ENCODE data around the gene PTEN. TPM values are rescaled to one million over a fixed set of nuclear protein-coding genes. Genes with fewer than 3 reads are reported as not detected.

Gene PTEN
- total and polyA plus RNA-seq, 2 donors (not counting 3 experiments of a cell fraction or from before 2014, with no cell fraction given): 8.0 to 76.9 TPM

GRCh38 chr10:87935290-87936141 lies 72.1 kb downstream of the PTEN start:
- dilution Hi-C loops (cut with MboI; ENCODE audit: extremely low pct_ligation_motif_present, low sequenced_read_pairs): no loop called here

GRCh38 chr10:87940210-87940609 lies 76.8 kb downstream of the PTEN start:
- no peak overlapping the region for H3K4me3 ChIP-seq (replicated peaks in 1 of 3; ENCODE audit: insufficient read depth in 1 of 3, low read depth in 1 of 3, low read length in 3 of 3)
- no peaks in the 10 kb centered on the region for H4K20me1 ChIP-seq (replicated peaks; ENCODE audit: control insufficient read depth, extremely low read depth, insufficient read depth, low read length)
- peaks cover 0 to 5% of the 10 kb centered on the region in 2 experiments for H3K36me3 ChIP-seq (ENCODE audit: control insufficient read depth in 2 of 2, extremely low read depth in 1 of 2, insufficient read depth in 2 of 2, low read length in 2 of 2)
- DNase-seq (ENCODE audit: low read depth, low spot score): no peak
- H3K27me3 ChIP-seq (ENCODE audit: control insufficient read depth in 2 of 2, insufficient read depth in 2 of 2, low read length in 2 of 2): no peaks in the 10 kb centered on the region
- ChIA-PET CTCF (interaction anchor here (1.0 to 1.2 kb wide), 2 partner anchors 26 to 449 kb away, joined by 3 to 4 read pairs; no protein-coding TSS in a partner anchor), POLR2A (no interaction called here)
- dilution Hi-C loops (cut with MboI; ENCODE audit: extremely low pct_ligation_motif_present, low sequenced_read_pairs) (no loop called here), intact Hi-C loops (cut with micrococcal nuclease) (no loop called here)
- H3K4me2 ChIP-seq (ENCODE audit: insufficient read depth, low read length): no peak overlapping the region
- H3K9me3 ChIP-seq (replicated peaks; ENCODE audit: control insufficient read depth, insufficient read depth, low read length): no peaks in the 10 kb centered on the region
- H3K27ac ChIP-seq (ENCODE audit: insufficient read depth, low read depth, low read length): no peak overlapping the region
- H2AFZ ChIP-seq (ENCODE audit: low read depth, low read length): no peak overlapping the region
- no peaks in the 10 kb centered on the region for H3K9me1 ChIP-seq (replicated peaks; ENCODE audit: control insufficient read depth, extremely low read depth, insufficient read depth, low read length)
- H3K4me1 ChIP-seq (ENCODE audit: control insufficient read depth, extremely low read depth, insufficient read depth, low read length): no peaks in the 10 kb centered on the region
- BruUV-seq (replicated peaks): no TSS peak
- TF ChIP-seq JUN (IDR thresholded peaks at IDR 0.05; ENCODE audit: borderline replicate concordance, insufficient read depth, insufficient read length, low read depth) (no peak), POLR2A (IDR thresholded peaks at IDR 0.05; ENCODE audit: low read depth, low read length) (no peak), FOS (IDR thresholded peaks at IDR 0.05; ENCODE audit: borderline replicate concordance, insufficient read depth, low read length) (no peak), MAX (IDR thresholded peaks at IDR 0.05; ENCODE audit: insufficient read depth, insufficient read length) (no peak), CTCF (IDR thresholded peaks at IDR 0.05; ENCODE audit: extremely low read depth in 1 of 2, insufficient read depth in 1 of 2, low read depth in 1 of 2, low read length in 2 of 2) (no peak), EZH2 (IDR thresholded peaks at IDR 0.05; ENCODE audit: borderline replicate concordance, low read depth, low read length, severe bottlenecking) (no peak), GATA2 (IDR thresholded peaks at IDR 0.05; ENCODE audit: insufficient read depth, insufficient read length, low read depth, low read length) (no peak), POLR2AphosphoS5 (IDR thresholded peaks at IDR 0.05; ENCODE audit: insufficient read depth, low read depth, low read length) (no peak), MYC (IDR thresholded peaks at IDR 0.05; ENCODE audit: low read depth, low read length) (no peak)
- FAIRE-seq: no peak
- H3K79me2 ChIP-seq (ENCODE audit: control insufficient read depth, insufficient read depth, low read length): peaks cover 7% of the 10 kb centered on the region
- no peak overlapping the region for H3K9ac ChIP-seq (replicated peaks; ENCODE audit: extremely low read depth, insufficient read depth, low read length)

More at GRCh38 chr10:87935290-87936141, 72.1 kb downstream of the PTEN start:
- Histone ChIP-seq H3K36me3 (ENCODE audit: control insufficient read depth in 2 of 2, extremely low read depth in 1 of 2, insufficient read depth in 2 of 2, low read length in 2 of 2) (peaks cover 0 to 5% of the 10 kb centered on the region in 2 experiments), H3K4me2 (ENCODE audit: insufficient read depth, low read length) (no peak overlapping the region), H3K27me3 (ENCODE audit: control insufficient read depth in 2 of 2, insufficient read depth in 2 of 2, low read length in 2 of 2) (no peaks in the 10 kb centered on the region), H3K9me3 (replicated peaks; ENCODE audit: control insufficient read depth, insufficient read depth, low read length) (no peaks in the 10 kb centered on the region), H3K27ac (ENCODE audit: insufficient read depth, low read depth, low read length) (no peak overlapping the region), H3K4me1 (ENCODE audit: control insufficient read depth, extremely low read depth, insufficient read depth, low read length) (peaks cover 15% of the 10 kb centered on the region), H4K20me1 (replicated peaks; ENCODE audit: control insufficient read depth, extremely low read depth, insufficient read depth, low read length) (no peaks in the 10 kb centered on the region), H3K4me3 (replicated peaks in 1 of 3; ENCODE audit: insufficient read depth in 1 of 3, low read depth in 1 of 3, low read length in 3 of 3) (no peak overlapping the region), H3K9me1 (replicated peaks; ENCODE audit: control insufficient read depth, extremely low read depth, insufficient read depth, low read length) (no peaks in the 10 kb centered on the region), H2AFZ (ENCODE audit: low read depth, low read length) (no peak overlapping the region), H3K9ac (replicated peaks; ENCODE audit: extremely low read depth, insufficient read depth, low read length) (no peak overlapping the region), H3K79me2 (ENCODE audit: control insufficient read depth, insufficient read depth, low read length) (peaks cover 14% of the 10 kb centered on the region)
- POLR2A ChIA-PET: no interaction called here
- no TSS peak for BruUV-seq (replicated peaks)
- CTCF ChIA-PET: interaction anchor here (0.9 kb wide), 1 partner anchor 17 kb away, joined by 3 read pairs; no protein-coding TSS in a partner anchor
- DNase-seq (ENCODE audit: low read depth, low spot score) (no peak), FAIRE-seq (no peak)
- intact Hi-C loops (cut with micrococcal nuclease): no loop called here
- TF ChIP-seq POLR2AphosphoS5 (IDR thresholded peaks at IDR 0.05; ENCODE audit: insufficient read depth, low read depth, low read length): no peak
- no peak for TF ChIP-seq MAX (IDR thresholded peaks at IDR 0.05; ENCODE audit: insufficient read depth, insufficient read length)
- no peak for TF ChIP-seq JUN (IDR thresholded peaks at IDR 0.05; ENCODE audit: borderline replicate concordance, insufficient read depth, insufficient read length, low read depth)
